Measurements from ENCODE around the gene AHCYL2. TPM values are rescaled to one million over a fixed set of nuclear protein-coding genes. Genes with fewer than 3 reads are reported as not detected.

The AHCYL2 gene
- total RNA-seq, 3 donors from 2014 or later (not counting 1 experiment from before 2014, with no cell fraction given) = 11.6 to 15.2 (median 14.5) TPM

GRCh38 chr7:129205987-129206785 is 18.6 kb upstream of the AHCYL2 start:
- no peaks in the 10 kb centered on the region for H3K36me3 Mint-ChIP-seq
- Histone ChIP-seq H3K9me3 (ENCODE audit: control insufficient read depth, insufficient read depth, low read length) (no peaks in the 10 kb centered on the region), H3K4me1 (ENCODE audit: control insufficient read depth, insufficient read depth, low read length) (peaks cover 10% of the 10 kb centered on the region), H3K36me3 (ENCODE audit: control insufficient read depth, insufficient read depth, low read length) (no peaks in the 10 kb centered on the region), H3K4me3 (ENCODE audit: low read length) (no peak overlapping the region), H3K27ac (ENCODE audit: low read length) (no peak overlapping the region), H3K27me3 (ENCODE audit: control insufficient read depth, insufficient read depth, low read length) (no peaks in the 10 kb centered on the region)
- intact Hi-C loops (cut with micrococcal nuclease) = no loop called here
- WGBS (ENCODE audit: insufficient coverage) = 86% methylated on average over 17 of the region's 18 CpGs
- ATAC-seq (peak in 2 of 3 donors; percentile 50 to 67), DNase-seq (peak in 1 of 2 donors; percentile 28)
- no peak overlapping the region for H3K4me3 Mint-ChIP-seq
- H3K4me1 Mint-ChIP-seq = no peaks in the 10 kb centered on the region
- H3K27me3 Mint-ChIP-seq (ENCODE audit: low read depth in 2 of 2) = peaks cover 0 to 5% of the 10 kb centered on the region in 2 donors
- TF ChIP-seq, protein P1, sequence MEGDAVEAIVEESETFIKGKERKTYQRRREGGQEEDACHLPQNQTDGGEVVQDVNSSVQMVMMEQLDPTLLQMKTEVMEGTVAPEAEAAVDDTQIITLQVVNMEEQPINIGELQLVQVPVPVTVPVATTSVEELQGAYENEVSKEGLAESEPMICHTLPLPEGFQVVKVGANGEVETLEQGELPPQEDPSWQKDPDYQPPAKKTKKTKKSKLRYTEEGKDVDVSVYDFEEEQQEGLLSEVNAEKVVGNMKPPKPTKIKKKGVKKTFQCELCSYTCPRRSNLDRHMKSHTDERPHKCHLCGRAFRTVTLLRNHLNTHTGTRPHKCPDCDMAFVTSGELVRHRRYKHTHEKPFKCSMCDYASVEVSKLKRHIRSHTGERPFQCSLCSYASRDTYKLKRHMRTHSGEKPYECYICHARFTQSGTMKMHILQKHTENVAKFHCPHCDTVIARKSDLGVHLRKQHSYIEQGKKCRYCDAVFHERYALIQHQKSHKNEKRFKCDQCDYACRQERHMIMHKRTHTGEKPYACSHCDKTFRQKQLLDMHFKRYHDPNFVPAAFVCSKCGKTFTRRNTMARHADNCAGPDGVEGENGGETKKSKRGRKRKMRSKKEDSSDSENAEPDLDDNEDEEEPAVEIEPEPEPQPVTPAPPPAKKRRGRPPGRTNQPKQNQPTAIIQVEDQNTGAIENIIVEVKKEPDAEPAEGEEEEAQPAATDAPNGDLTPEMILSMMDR (IDR thresholded peaks at IDR 0.05) = no peak
- H3K27ac Mint-ChIP-seq = no peak overlapping the region
- no peaks in the 10 kb centered on the region for H3K9me3 Mint-ChIP-seq

GRCh38 chr7:129208667-129209066 is 16.2 kb upstream of the AHCYL2 start:
- DNase-seq = no peak

GRCh38 chr7:129209067-129209926 is 15.5 kb upstream of the AHCYL2 start:
- Histone ChIP-seq H3K4me3 (ENCODE audit: low read length) (no peak overlapping the region), H3K36me3 (ENCODE audit: control insufficient read depth, insufficient read depth, low read length) (no peaks in the 10 kb centered on the region), H3K9me3 (ENCODE audit: control insufficient read depth, insufficient read depth, low read length) (no peaks in the 10 kb centered on the region), H3K4me1 (ENCODE audit: control insufficient read depth, insufficient read depth, low read length) (peaks cover 10% of the 10 kb centered on the region), H3K27me3 (ENCODE audit: control insufficient read depth, insufficient read depth, low read length) (no peaks in the 10 kb centered on the region), H3K27ac (ENCODE audit: low read length) (no peak overlapping the region)
- ATAC-seq (no peak), DNase-seq (no peak)
- 94% methylated on average over 15 of the region's 15 CpGs for WGBS (ENCODE audit: insufficient coverage)
- peaks cover 6% of the 10 kb centered on the region in 2 donors for H3K27me3 Mint-ChIP-seq (ENCODE audit: low read depth in 2 of 2)
- H3K9me3 Mint-ChIP-seq = no peaks in the 10 kb centered on the region
- no peak overlapping the region for H3K27ac Mint-ChIP-seq
- TF ChIP-seq, protein P1 (IDR thresholded peaks at IDR 0.05) = no peak
- intact Hi-C loops (cut with micrococcal nuclease) = no loop called here
- no peak overlapping the region for H3K4me3 Mint-ChIP-seq
- no peaks in the 10 kb centered on the region for H3K36me3 Mint-ChIP-seq
- no peaks in the 10 kb centered on the region for H3K4me1 Mint-ChIP-seq

More at GRCh38 chr7:129208667-129209066, 16.2 kb upstream of the AHCYL2 start:
- Mint-ChIP-seq H3K4me1 (no peaks in the 10 kb centered on the region), H3K27ac (no peak overlapping the region), H3K36me3 (no peaks in the 10 kb centered on the region), H3K4me3 (no peak overlapping the region), H3K27me3 (ENCODE audit: low read depth in 2 of 2) (peaks cover under 1 to 2% of the 10 kb centered on the region in 2 donors), H3K9me3 (no peaks in the 10 kb centered on the region)
- TF ChIP-seq, protein P1 (IDR thresholded peaks at IDR 0.05) = no peak
- intact Hi-C loops (cut with micrococcal nuclease) = no loop called here
- Histone ChIP-seq H3K4me3 (ENCODE audit: low read length) (no peak overlapping the region), H3K4me1 (ENCODE audit: control insufficient read depth, insufficient read depth, low read length) (peaks cover 10% of the 10 kb centered on the region), H3K9me3 (ENCODE audit: control insufficient read depth, insufficient read depth, low read length) (no peaks in the 10 kb centered on the region), H3K27me3 (ENCODE audit: control insufficient read depth, insufficient read depth, low read length) (no peaks in the 10 kb centered on the region), H3K36me3 (ENCODE audit: control insufficient read depth, insufficient read depth, low read length) (no peaks in the 10 kb centered on the region), H3K27ac (ENCODE audit: low read length) (no peak overlapping the region)
- 89% methylated on average over 9 of the region's 9 CpGs for WGBS (ENCODE audit: insufficient coverage)
- no peak for ATAC-seq

Data from natural killer cell (primary cell).